ENCODE measurements around the gene CDKN1C.
A peak's percentile ranks its signal among the peaks of the same experiment; 100 is the strongest.

Gene CDKN1C

DNA sequence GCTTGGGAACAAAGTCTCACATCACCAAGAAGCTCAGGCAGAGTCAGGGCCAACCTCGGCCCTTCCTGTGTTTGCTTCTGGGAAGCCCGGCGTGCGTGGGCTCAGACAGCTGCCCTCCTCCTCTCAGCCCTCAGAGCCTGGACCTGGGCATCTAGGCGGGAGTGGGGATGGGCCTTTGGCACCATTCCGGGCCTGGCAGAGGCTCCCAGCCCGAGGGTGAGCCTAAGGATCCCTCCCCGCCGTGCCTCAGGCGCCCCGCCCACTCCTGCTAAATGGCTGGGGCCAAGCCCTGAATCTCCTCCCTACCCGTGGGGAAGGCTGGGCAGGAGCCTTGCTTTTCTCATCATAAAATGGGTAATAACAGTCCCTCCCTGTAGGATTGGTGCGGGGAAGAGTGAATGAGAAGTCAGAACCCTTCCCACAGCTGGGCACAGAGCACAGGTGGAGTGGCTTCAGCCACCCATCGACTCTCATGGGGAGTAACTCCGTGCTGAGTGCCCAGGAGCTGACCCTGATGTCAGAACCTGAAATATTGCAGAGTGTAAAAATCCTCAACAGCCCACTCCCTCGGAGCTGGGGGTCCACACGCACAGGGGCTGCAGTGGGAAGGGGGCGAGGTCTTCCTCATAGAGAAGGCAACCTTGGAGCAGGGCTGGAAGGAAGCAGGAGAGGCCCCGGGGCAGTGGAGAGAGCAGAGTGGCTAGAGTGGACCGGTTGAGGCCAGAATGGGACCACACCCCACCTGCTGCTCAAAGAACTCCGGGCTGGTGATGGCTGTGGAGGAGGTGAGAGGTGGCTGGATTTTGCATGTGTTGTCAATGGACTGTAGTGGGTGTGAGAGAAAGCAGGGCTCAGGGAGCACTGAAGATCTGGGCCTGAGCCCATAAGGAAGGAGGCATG is 18.8 kb upstream of the CDKN1C start:
- DNase-seq = no peak

GRCh38 chr11:2903672-2904011 is 18.1 kb upstream of the CDKN1C start:
- DNase-seq = no peak

DNA sequence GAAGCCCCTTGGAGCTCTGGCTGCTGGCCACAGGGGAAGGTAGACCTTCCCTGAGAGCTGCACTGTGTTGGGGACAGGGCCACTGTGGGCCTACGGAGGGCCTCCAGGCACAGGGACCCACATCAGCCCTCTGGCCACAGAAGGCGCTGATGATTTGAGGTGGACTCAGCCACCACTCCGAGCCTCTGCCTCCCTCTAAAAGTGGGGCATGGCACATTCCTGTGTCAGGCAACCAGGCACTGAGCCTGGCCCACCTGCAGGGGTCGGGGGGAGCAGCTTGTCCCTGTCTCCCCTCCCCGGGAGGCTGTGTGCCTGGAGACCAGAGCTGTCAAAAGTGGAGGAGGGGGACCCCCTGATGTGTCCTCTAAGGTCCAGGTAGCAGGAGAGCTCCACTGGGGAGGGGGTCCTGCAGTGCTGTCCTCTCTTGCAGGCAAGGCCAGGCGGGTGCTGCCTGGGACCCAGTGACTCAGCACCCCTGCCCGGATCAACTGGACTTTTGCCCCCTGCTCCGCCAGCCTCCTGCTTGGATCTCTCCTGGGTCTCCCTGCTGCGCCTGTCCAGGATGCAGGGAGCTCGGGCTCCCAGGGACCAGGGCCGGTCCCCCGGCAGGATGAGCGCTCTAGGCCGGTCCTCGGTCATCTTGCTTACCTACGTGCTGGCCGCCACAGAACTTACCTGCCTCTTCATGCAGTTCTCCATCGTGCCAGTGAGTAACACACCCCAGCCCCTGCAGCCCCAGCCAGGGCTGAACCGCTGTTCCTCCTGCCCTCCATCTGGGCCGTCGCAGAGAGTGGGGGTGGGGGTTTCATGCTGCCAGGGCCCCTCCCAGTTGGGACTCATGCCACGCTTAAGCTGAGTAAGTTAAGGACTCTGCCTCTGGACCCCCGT is 17.5 kb upstream of the CDKN1C start:
- DNase-seq = no peak

DNA sequence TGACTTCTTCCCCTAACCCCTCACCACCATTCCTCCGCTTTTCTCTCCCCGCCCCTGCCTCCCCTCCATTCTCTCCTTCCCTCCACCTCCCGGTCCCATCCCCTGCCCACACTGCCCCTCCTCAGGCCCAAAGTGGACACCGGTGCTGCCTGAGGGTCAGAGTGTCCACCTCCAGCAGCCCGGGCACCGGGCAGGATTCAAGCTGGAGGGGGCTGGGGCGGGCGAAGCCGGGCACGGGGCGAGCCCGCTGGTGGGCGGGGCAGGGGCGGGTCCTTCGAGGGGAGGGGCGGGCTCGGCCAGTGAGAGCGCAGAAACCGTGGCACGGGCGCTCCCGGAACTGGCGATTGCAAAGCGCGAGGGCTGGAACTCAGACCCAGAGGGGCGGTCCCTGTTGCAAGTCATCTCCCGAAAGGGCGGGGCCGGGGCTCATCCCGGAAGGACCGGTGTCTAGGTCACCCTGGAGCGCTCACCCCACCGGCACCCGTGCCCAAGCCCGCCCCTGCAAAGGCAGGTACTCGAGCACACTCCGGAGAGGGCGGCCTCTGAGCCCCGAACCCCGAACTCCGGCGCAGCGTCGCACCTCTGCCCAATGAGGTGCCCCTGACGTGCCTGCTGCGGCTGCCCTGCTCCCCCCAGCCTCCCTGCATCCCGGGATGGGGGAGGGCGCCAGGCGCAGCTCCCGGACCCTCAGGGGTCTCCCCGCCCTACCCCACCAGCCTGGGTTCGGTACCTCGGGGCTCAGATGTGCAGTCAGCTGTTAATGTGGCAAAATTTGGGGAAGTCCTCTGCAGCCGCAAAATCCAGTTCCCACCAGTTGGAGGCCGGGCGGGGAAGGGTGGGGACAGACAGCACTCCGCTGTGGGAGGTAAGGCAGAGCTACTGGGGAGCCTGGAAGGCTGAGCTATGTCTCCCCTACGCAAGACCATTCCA is 16.5 kb upstream of the CDKN1C start:
- DNase-seq = peak; percentile 87

- DNase-seq = no peak
Observed at GRCh38 chr11:2901196-2901796, 15.7 kb upstream of the CDKN1C start.

DNA sequence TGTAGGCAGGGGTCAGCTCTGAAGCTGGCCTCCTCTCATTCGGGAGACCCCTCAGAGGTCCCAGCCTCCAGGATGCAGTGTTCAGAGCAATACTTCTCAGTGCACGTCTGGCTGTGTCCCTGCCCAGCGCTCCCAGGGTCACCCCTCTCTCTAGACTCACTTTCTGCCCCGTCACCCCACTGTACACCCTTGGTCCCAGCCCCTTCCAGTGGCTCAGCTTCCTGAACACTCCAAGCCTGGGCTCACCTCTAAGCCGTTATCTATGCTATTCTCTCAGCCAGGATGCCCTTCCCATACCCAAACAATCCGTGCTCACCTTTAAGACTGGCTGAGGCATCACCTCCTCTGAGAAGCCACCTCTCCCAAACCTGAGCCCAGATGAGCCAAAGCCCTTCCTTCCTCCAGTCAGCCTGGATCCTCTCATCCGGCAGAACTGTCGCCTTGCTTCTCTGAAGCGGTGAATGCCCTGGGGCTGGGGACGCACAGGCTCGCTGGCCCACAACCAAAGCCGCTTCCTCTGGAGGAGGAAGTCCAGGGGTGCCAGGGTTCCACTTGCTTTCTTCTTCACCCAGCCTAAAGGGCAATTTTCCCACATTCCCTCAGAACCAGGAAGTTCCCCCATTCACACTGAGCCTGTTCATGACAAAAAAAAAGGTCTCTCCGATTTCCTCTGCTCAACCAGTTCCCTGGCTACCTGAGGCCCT is 13.7 kb upstream of the CDKN1C start:
- no peak for DNase-seq

DNA sequence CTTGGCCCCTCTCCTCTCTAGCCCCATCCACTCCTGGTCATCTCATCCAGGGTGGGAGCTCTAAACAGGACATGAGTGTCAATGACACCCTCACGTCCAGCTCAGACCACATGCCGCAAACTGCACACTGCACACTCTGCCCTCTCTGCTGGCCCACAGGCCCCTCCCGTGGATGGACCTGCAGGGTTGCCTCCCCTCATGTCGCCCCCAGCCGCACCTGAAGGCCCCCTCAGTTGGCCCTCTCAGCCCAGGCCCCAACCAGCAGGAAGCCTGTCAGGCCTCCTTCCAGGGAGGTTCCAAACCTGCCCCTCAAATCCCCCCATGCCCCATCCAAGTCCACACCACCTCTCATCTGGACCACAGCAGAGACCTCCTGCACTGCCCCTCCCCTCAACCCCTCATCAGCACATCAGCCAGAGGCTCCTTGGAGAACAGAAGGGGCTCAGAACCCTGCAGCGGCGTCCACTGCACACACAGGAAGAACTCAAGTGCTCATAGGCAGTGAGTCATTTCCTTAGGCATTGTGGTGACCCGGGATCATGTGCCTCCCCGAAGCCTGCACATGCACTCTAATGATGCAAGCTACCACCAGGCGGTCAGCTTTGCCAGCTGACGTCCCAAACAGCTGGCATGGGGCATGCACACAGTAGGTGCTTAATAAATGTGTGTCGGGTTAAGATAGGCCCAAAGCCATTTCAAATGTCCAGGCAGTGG is 12.9 kb upstream of the CDKN1C start:
- DNase-seq = peak; percentile 45

DNA sequence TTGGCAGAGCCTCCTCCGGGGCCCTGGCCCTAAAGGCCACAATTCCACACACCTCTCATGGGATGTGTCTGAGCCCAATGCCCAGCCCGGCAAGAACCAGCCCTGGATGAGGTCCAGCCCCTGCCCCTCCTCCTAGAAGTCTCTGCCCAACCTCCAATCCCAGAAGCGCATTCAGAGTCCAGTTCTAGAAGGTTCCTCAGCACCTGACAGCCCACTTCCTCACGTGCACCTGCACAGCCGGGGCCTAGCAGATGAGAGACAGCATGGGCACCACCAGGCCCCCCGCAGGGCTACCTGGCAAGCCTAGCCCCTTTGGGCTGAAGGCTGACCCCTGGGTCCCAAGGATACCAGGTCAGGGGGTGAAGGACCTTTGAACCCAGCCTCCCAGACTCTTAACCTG is 11.5 kb upstream of the CDKN1C start:
- no peak for DNase-seq

DNA sequence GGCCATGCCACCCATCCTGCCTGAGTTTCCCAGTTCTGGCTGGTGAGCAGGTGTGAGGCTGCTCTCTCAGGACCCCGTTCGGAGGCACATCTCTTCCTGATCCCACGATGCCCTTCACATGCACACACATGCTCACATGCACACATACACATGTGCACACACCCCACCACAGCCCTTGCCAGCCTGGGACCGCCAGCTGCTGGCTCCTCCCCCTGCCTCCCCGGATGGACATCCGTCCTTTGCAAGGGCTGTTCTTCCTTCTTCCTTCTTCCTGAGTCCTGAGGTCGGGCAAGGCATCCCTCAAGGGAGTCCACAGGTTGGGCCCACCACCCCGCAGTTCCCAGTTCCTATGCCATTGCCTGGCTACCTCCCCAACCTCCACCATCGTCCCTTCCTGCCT is 10.5 kb upstream of the CDKN1C start:
- DNase-seq = no peak

- no peak for DNase-seq
Observed at GRCh38 chr11:2893935-2894334, 8.4 kb upstream of the CDKN1C start.

DNA sequence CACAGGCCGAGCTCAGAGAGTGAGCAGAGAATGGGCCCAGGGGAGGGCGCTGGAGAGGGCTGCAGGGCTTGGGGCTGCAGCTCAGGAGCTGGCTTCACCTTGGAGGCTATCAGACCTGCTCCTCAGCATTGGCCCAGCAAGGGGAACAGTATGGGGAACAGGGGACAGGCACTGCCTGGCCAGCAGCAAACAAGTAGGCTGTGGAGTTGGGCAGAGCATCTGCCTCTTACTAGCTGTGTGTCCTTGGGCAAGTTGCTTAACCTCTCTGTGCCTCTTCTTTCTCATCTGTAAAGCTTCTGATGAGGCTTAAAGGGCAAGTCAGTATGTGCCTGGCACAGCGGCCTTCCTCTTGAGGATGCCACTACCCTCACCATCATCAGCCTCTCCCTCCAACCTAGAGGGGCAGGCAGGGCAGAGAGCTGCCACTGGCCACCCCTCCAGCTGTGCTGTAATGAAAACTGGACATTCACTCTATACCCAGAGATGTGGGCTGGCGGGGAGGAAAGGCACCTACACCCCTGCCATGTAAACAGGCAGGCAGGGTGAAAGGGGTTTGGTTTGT is 7.5 kb upstream of the CDKN1C start:
- peak; percentile 41 for DNase-seq

DNA sequence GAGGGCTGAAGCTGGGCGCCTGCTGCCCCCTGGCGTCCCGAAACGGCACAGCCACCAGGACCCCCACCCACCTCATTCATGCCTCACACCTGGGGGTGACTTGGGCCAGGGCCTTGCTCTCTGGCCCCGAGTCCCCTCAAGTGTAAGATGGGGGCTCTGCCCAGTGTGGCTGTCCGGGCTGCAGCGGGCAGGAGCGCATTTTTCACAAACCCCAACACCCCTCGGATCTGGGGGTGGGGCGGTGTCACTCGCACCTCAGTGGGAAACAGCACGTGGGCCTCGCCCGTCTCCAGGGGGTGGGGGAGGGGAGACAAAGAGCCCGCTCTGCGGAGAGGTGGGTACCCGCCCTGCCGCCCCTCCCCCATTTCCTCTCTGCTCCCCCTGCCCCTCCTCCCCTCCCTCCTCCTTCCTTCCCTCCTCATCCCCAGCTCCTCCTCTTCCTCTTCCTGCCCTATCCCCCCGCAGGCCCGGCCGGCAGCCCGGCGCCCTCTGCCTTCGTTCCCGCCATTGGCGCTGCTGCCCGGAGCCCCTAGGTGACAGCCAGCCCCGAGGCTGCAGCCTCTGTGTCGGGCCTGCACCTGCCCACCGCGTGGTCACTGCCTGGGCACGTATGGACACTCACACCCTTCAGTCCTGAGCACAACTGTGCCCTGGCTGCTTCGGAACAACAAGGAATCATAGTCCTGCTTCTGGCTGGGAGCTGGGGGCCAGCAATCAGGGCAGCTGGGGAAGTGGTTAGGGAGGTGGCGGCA is 6.8 kb upstream of the CDKN1C start:
- DNase-seq = peak; percentile 56

GRCh38 chr11:2891326-2892214 is 6.0 kb upstream of the CDKN1C start:
- DNase-seq = no peak

DNA sequence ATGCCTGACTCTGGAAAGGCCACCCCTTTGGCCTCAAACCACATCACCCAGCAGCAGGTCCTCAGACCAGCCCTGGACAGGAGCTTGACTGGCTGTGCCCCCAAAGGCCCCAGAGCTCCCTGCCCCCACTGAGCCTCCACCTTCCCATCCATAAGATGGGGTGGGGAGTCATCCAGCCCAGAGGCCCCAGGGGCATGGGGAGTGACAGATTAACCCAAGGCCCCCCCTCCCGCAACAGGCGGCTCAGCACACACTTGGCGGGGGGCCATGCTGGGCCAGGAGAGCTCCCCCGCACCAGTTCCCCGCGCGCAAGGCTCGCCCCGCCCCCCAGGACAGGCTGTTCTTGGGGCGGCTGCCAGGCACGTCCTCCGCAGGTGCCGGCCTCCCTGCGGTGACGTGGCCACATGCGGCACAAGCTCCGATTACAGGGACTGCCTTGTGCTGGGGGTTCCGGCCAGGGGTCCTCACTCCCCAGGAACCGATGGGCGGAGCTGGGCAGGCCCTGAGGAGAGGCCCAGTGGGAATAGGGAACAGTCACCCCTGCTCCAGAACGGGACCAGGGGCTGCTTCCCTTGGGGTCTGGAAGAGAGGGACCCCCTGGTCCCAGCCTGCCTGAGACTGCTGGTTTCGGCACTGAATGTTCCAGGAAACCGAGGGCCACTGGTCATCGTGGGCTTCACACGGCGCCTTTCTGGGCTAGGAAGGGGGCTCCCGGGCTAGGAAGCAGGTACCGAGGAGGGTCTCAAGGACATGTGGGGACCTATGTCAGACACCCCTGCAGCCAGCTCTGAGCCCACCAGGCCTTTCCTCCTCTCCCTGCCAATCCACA is 5.1 kb upstream of the CDKN1C start:
- DNase-seq = no peak

DNA sequence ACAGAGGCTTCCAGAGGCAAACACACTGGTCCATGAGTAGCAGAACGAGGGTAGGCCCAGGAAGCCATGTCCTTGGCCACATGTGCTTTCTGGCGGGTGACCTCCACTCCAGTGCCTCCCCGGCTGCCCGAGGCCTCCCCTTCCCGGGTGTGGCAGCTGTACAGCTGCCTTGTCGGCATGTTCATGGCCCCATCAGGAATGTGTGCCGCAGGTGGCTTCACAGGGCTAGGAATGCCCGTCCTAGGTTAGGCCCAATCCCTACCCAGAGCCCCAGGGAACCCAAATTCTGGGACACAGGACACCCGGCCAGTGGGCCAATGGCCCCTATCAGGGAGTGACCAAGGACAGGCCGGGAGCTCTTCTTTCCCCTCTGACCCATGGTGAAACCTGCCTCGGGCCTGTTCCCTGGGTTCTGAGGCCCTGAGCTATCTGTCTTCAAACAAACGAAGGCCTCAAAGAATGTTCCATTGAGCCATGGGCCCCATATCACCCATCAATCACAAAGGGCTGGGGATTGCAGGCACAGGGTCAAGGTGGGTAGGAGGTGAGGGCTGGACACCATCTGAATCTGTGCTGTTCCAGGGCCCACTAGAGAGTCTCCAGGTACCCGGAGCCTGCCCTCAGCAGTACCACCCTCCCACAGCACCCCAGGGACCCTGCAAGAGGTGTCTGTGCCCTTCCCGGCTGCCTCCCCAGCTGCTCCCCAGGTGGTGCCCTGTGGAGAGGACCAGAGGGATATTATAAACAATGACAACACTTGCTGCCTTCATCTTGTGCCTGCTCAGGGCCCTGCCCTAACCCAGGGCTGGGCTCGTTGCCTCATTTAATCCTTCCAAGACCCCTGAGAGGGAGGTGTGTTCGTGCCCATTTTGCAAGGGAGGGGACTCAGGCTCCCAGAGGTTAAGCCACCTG is 4.0 kb upstream of the CDKN1C start:
- no peak for DNase-seq

- DNase-seq = peak; percentile 87
Observed at GRCh38 chr11:2888266-2888968, 2.8 kb upstream of the CDKN1C start.

Data from activated CD4-positive, alpha-beta T cell treated with anti-CD3 and anti-CD28 coated beads, Interleukin-2, amount 50 U/mL, for 1 hour (primary cell).